Measurements from ENCODE around the gene DONSON.
"Not testable (repeated sequence)": the region's sequence is repeated elsewhere in the genome, so short reads cannot be mapped to it uniquely, and the experiment has no call there.

DONSON gene

GRCh38 chr21:33588485-33589335 is at the start of gene DONSON:
DONSON (minus strand) TSS chr21:33588684; CDS start chr21:33588641, 43 bp downstream.
- H3K4me3 ChIP-seq (ENCODE audit: low read depth, low read length) = peak within 1 kb of the TSS; percentile 75
- no peak for TF ChIP-seq CTCF (conservative IDR thresholded peaks at IDR 0.05; ENCODE audit: low read depth, low read length)
- DNase-seq (ENCODE audit: low read depth) = peak; percentile 77

DNA sequence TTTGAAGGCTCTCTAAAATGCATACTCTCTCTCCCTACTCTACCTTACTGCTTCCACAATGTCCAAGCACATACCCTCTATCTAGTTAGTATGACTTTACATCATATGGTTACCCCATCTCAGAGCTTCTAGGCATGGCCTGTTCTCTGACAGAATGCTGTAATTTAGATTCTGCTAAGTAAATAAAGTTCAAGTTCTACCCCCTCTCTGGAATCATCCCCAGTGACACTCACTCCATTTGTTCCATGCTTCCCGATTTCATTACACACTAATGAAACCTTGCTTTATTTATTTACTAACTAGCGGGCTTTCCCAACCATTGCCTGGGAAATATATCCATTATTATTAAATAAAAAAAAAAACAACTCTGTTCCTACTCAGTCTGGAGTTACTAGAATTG is 45.8 kb upstream of the DONSON start:
- H3K4me3 ChIP-seq (ENCODE audit: low read depth, low read length) = no peak overlapping the region
- no peak for TF ChIP-seq CTCF (conservative IDR thresholded peaks at IDR 0.05; ENCODE audit: low read depth, low read length)
- DNase-seq (ENCODE audit: low read depth) = no peak

DNA sequence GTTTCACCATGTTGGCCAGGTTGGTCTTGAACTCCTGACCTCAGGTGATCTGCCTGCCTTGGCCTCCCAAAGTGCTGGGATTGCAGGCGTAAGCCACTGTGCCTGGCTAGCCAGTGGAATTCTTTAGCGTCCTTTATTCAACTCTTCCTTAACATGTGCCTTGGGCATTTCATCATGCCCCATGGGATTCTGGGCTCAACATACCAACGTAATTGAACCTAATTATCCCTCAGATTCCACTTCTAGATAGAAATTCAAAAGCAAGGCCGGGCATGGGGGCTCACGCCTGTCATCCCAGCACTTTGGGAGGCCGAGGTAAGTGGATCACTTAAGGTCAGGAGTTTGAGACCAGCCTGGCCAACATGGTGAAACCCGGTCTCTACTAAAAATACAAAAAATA is 37.7 kb upstream of the DONSON start:
- not testable (repeated sequence) for H3K4me3 ChIP-seq (ENCODE audit: low read depth, low read length); DNase-seq (ENCODE audit: low read depth)

DNA sequence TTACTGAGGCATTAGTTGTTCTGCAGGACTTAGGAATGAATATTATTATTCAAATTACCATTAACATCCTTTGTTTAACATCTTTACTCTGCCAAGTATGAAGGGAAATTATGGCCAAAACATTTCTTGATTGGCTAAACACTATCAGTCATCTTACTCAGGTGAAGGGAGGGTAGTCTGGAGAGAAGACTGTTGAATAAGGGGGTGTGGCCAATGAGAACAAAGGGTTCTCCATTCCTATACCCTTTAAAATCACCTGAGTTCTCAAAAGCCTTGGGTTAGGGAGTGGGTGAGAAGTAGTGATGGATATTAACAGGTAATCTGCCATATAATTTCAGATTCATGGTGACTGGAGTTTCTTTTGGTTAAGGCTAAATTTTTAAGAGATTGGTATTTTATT is 33.8 kb upstream of the DONSON start:
- no peak for DNase-seq (ENCODE audit: low read depth)
- no peak for TF ChIP-seq CTCF (conservative IDR thresholded peaks at IDR 0.05; ENCODE audit: low read depth, low read length)
- H3K4me3 ChIP-seq (ENCODE audit: low read depth, low read length) = no peak overlapping the region

DNA sequence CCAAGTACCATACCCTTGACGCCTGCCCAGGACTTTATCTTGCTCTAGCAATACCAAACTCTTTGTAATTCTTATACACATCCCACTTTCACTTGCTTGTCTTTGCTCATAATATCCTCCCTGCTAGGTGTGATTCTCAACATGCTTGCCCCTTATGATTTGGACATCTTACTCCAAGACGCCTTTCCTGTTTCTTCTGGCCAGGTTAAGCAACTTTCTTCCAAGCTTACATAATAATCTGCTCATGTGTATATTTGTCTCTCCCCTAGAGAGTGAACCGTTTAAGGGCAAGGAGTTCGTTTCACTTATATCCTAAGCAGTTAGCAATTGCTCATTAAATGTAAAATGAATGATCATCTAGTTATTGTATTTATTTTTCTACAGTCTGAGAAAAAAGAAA is 31.2 kb upstream of the DONSON start:
- peak; percentile 22 for DNase-seq (ENCODE audit: low read depth)
- H3K4me3 ChIP-seq (ENCODE audit: low read depth, low read length) = no peak overlapping the region
- TF ChIP-seq CTCF (conservative IDR thresholded peaks at IDR 0.05; ENCODE audit: low read depth, low read length) = no peak

DNA sequence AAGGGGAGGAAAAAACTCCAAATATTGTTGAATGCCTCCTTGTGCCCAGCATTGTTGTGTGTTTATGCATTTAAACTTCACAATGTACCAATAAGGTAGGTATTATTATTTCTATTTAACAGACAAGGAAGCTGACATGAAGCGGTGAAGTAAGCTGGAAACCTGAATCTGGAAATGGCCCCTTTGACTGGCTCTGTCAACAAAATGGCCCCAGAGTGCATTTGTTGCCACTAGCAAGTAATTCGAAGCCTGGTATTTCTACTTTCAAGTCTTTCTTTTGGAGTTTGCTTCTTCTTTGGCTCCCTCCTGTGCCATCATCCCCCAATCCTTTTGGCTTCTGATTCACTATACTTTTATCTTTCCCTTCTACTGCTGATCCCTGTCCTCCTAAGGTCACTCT is 29.9 kb upstream of the DONSON start:
- no peak for DNase-seq (ENCODE audit: low read depth)
- no peak for TF ChIP-seq CTCF (conservative IDR thresholded peaks at IDR 0.05; ENCODE audit: low read depth, low read length)
- no peak overlapping the region for H3K4me3 ChIP-seq (ENCODE audit: low read depth, low read length)

DNA sequence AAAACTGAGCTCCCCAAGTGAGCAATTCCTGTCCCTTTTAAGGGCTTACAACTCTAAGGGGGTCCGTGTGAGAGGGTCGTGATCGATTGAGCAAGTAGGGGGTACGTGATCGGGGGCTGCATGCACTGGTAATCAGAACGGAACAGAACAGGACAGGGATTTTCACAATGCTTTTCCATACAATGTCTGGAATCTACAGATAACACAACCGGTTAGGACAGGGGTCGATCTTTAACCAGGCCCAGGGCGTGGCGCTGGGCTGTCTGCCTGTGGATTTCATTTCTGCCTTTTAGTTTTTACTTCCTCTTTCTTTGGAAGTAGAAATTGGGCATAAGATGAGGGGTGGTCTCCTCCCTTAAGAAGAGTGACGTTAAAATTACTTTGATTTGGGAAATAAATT is 29.1 kb upstream of the DONSON start:
- DNase-seq (ENCODE audit: low read depth); H3K4me3 ChIP-seq (ENCODE audit: low read depth, low read length): not testable (repeated sequence)

GRCh38 chr21:33611006-33611744 is 22.7 kb upstream of the DONSON start:
- no peak overlapping the region for H3K4me3 ChIP-seq (ENCODE audit: low read depth, low read length)
- DNase-seq (ENCODE audit: low read depth) = no peak
- no peak for TF ChIP-seq CTCF (conservative IDR thresholded peaks at IDR 0.05; ENCODE audit: low read depth, low read length)

Measured in choroid plexus epithelial cell (primary cell).